Astrocyte (in vitro differentiated cells and primary cell): ENCODE measurements around the gene URGCP. TPM values are rescaled to one million over a fixed set of nuclear protein-coding genes. Genes with fewer than 3 reads are reported as not detected.
A peak's percentile ranks its signal among the peaks of the same experiment; 100 is the strongest.

Experiments
- DNase-seq: peaks from one replicate; pipeline ENCODE4 v3.0.0-alpha.2; 2010; ENCODE audit warnings: low read depth
- FAIRE-seq: peaks from 2 replicates; lab custom pipeline; 2011; peaks lifted over from hg19 to GRCh38; lab: Jason Lieb, UNC
- H2AFZ ChIP-seq: 2 replicates; pipeline ENCODE4 v1.6.0; 2012; ENCODE audit warnings: low read depth, low read length, inconsistent platforms
- H3K27ac ChIP-seq: 2 replicates; pipeline ENCODE4 v1.5.1; 2011; ENCODE audit warnings: low read depth, low read length, inconsistent platforms
- H3K27me3 ChIP-seq: 2 replicates; pipeline ENCODE4 v1.6.0; 2011; ENCODE audit warnings: low read length, inconsistent platforms; ENCODE audit not compliant: insufficient read depth
- H3K36me3 ChIP-seq: 2 replicates; pipeline ENCODE4 v1.5.1; 2011; ENCODE audit warnings: low read length, inconsistent platforms; ENCODE audit not compliant: insufficient read depth
- H3K4me1 ChIP-seq: 2 replicates; pipeline ENCODE4 v1.5.1; 2011; ENCODE audit warnings: low read length, inconsistent platforms; ENCODE audit not compliant: insufficient read depth
- H3K4me2 ChIP-seq: 2 replicates; pipeline ENCODE4 v1.6.0; 2012; ENCODE audit warnings: low read length, inconsistent platforms
- H3K4me3 ChIP-seq: 2 replicates; pipeline ENCODE4 v1.5.1; 2011; ENCODE audit warnings: low read depth, mild to moderate bottlenecking, low read length, inconsistent platforms; ENCODE audit not compliant: insufficient read depth
- H3K79me2 ChIP-seq: 2 replicates; pipeline ENCODE4 v1.6.0; 2012; ENCODE audit warnings: mild to moderate bottlenecking, low read length, inconsistent platforms; ENCODE audit not compliant: insufficient read depth
- H3K9ac ChIP-seq: 2 replicates; pipeline ENCODE4 v1.6.0; 2012; ENCODE audit warnings: mild to moderate bottlenecking, low read length, inconsistent platforms
- H3K9me3 ChIP-seq: 2 replicates; pipeline ENCODE4 v1.5.1; 2012; ENCODE audit warnings: low read depth, mild to moderate bottlenecking, low read length, inconsistent platforms; ENCODE audit not compliant: insufficient read depth
- H4K20me1 ChIP-seq: 2 replicates; pipeline ENCODE4 v1.6.0; 2012; ENCODE audit warnings: low read length, inconsistent platforms; ENCODE audit not compliant: insufficient read depth
- H3K27ac Mint-ChIP-seq: one replicate; pipeline ENCODE4 v1.8.0; 2021; ENCODE audit warnings: mild to moderate bottlenecking, mixed read lengths; ENCODE audit not compliant: unreplicated experiment
- H3K27me3 Mint-ChIP-seq: one replicate; pipeline ENCODE4 v1.8.0; 2021; ENCODE audit warnings: low read depth, mixed read lengths; ENCODE audit not compliant: unreplicated experiment
- H3K36me3 Mint-ChIP-seq: one replicate; pipeline ENCODE4 v1.8.0; 2021; ENCODE audit warnings: low read depth, mixed read lengths; ENCODE audit not compliant: unreplicated experiment
- H3K4me1 Mint-ChIP-seq: one replicate; pipeline ENCODE4 v1.8.0; 2021; ENCODE audit warnings: low read depth, mixed read lengths; ENCODE audit not compliant: unreplicated experiment
- H3K4me3 Mint-ChIP-seq: one replicate; pipeline ENCODE4 v1.8.0; 2021; ENCODE audit warnings: mild to moderate bottlenecking, moderate library complexity, mixed read lengths; ENCODE audit not compliant: unreplicated experiment
- H3K9me3 Mint-ChIP-seq: one replicate; pipeline ENCODE4 v1.8.0; 2021; ENCODE audit warnings: mild to moderate bottlenecking, mixed read lengths; ENCODE audit not compliant: unreplicated experiment
- EZH2 ChIP-seq: IDR thresholded peaks from 2 replicates; pipeline ENCODE4 v1.6.1; 2012; ENCODE audit warnings: mild to moderate bottlenecking, low read length, inconsistent platforms; ENCODE audit not compliant: insufficient read depth
- total RNA-seq: library from RNA; stranded (reverse); gene quantifications from 2 replicates; pipeline ENCODE4 v1.2.1, GENCODE V29; 2021
- TF ChIP-seq, protein P1 (sequence below): IDR thresholded peaks from 2 replicates; pipeline ENCODE4 v1.5.1; 2011; ENCODE audit warnings: low read depth, mild to moderate bottlenecking, inconsistent platforms, low read length, moderate library complexity; ENCODE audit not compliant: insufficient read depth

URGCP gene
- total RNA-seq, 1 donor from 2014 or later, result 23.0 TPM

DNA sequence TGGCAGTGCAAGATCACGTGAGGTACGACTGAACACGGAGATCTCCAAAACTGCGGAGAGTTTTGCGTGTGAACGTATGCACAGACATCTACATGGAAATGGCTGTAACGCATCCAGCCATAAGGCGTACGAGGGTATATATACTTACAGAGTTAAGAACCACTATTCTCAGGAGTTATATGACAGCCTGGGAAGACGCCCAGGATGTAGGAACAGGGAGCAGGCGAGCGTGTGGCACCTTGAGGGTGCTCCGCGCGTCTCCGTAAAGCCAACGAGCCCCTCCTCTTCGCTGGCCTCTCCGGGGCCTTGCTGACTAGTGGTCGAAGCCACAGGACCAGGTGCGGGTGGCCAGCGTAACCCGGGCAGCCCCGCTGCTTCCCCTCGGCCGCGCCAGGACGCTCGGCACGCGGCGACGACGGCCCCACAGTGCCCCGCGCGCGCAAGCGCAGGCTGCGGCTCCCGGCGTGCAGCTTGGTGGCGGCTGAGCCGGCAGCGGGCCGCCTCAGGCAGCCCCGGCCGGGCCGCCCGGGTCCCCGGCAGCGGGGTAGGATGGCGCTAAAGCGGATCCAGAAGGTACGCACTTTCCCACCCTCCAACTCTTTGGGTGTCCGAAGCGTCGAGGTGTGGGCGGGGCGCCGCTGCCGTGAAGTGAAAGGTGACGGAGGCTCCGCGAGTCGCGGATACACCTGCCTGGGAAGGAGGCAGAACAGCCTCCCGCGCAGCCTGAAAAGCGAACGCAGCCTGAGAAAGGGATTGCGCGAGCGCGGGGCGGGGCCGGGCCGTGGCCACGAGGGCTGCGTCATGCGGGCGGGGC is 19.8 kb upstream of the URGCP start, which contains the start of gene UBE2D4:
TSS of gene UBE2D4 (plus strand) at position 453 of the 814 bp plus-strand sequence. CDS start at position 550, 97 bp downstream.
- Mint-ChIP-seq H3K27ac (no peak within 1 kb of the TSS), H3K27me3 (no peaks in the 10 kb centered on the region), H3K9me3 (no peaks in the 10 kb centered on the region), H3K4me1 (no peaks in the 10 kb centered on the region), H3K36me3 (no peaks in the 10 kb centered on the region), H3K4me3 (peak within 1 kb of the TSS; percentile 83)
- no peak for TF ChIP-seq EZH2
- TF ChIP-seq, protein P1, sequence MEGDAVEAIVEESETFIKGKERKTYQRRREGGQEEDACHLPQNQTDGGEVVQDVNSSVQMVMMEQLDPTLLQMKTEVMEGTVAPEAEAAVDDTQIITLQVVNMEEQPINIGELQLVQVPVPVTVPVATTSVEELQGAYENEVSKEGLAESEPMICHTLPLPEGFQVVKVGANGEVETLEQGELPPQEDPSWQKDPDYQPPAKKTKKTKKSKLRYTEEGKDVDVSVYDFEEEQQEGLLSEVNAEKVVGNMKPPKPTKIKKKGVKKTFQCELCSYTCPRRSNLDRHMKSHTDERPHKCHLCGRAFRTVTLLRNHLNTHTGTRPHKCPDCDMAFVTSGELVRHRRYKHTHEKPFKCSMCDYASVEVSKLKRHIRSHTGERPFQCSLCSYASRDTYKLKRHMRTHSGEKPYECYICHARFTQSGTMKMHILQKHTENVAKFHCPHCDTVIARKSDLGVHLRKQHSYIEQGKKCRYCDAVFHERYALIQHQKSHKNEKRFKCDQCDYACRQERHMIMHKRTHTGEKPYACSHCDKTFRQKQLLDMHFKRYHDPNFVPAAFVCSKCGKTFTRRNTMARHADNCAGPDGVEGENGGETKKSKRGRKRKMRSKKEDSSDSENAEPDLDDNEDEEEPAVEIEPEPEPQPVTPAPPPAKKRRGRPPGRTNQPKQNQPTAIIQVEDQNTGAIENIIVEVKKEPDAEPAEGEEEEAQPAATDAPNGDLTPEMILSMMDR, result no peak
- Histone ChIP-seq H3K4me1 (no peaks in the 10 kb centered on the region), H3K9me3 (no peaks in the 10 kb centered on the region), H2AFZ (peak within 1 kb of the TSS; percentile 99), H3K36me3 (no peaks in the 10 kb centered on the region), H3K27ac (peak within 1 kb of the TSS; percentile 69), H3K27me3 (no peaks in the 10 kb centered on the region), H3K4me2 (peak within 1 kb of the TSS; percentile 98), H3K79me2 (no peaks in the 10 kb centered on the region), H4K20me1 (no peaks in the 10 kb centered on the region), H3K4me3 (peak within 1 kb of the TSS; percentile 71), H3K9ac (peak within 1 kb of the TSS; percentile 75)
- FAIRE-seq (no peak), DNase-seq (peak; percentile 51)

DNA sequence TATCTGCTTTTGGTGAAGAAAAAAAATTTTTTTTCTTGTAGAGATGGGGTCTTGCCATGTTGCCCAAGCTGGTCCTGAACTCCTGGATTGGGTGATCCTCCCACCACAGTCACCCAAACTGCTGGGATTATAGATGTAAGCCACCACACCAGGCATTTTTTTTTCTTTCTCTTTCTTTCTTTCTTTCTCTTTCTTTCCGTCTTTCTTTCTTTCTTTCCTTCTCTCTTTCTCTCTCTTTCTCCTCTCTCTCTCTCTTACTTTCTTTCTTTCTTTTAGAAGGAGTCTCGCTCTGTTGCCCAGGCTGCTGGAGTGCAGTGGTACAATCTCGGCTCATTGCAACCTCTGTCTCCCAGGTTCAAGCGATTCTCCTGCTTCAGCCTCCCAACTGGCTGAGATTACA is 16.3 kb upstream of the URGCP start:
- DNase-seq (no peak), FAIRE-seq (no peak)
- H3K4me1 Mint-ChIP-seq, result no peaks in the 10 kb centered on the region
- Histone ChIP-seq H3K4me3 (no peak overlapping the region), H4K20me1 (no peaks in the 10 kb centered on the region), H3K4me2 (no peak overlapping the region), H3K9me3 (no peaks in the 10 kb centered on the region), H3K79me2 (no peaks in the 10 kb centered on the region), H3K27ac (no peak overlapping the region), H2AFZ (no peak overlapping the region), H3K36me3 (no peaks in the 10 kb centered on the region), H3K27me3 (no peaks in the 10 kb centered on the region), H3K4me1 (no peaks in the 10 kb centered on the region), H3K9ac (no peak overlapping the region)
- H3K4me3 Mint-ChIP-seq, result no peak overlapping the region
- H3K9me3 Mint-ChIP-seq, result no peaks in the 10 kb centered on the region
- H3K27me3 Mint-ChIP-seq, result no peaks in the 10 kb centered on the region
- peaks cover 10% of the 10 kb centered on the region for H3K36me3 Mint-ChIP-seq
- no peak for TF ChIP-seq EZH2
- TF ChIP-seq, protein P1, result no peak
- H3K27ac Mint-ChIP-seq, result no peak overlapping the region

DNA sequence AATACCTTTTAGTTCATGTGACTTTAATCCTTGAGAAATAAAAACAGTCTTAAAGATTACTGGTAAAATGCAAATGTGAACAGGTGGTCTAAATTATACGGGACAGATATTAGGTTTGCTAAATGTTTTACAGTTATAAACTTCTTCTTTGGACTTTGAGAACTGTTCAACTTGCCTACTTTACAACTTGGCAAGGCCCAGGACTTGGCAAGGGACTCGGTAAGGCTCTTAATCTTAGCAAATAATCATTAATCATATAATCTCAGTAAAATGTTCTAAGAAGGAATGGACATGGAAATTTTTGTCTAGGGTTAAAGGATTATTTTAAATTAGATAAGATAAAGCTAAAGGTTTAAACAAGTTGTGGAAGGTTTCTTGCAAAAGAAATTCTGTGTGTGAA is 15.0 kb upstream of the URGCP start:
- no peak overlapping the region for H3K27ac ChIP-seq
- Mint-ChIP-seq H3K27me3 (no peaks in the 10 kb centered on the region), H3K27ac (no peak overlapping the region), H3K4me3 (no peak overlapping the region), H3K36me3 (peaks cover 10% of the 10 kb centered on the region), H3K9me3 (peaks cover 2% of the 10 kb centered on the region), H3K4me1 (no peaks in the 10 kb centered on the region)
- H3K9ac ChIP-seq, result no peak overlapping the region
- no peak overlapping the region for H3K4me2 ChIP-seq
- H3K36me3 ChIP-seq, result no peaks in the 10 kb centered on the region
- H3K4me3 ChIP-seq, result no peak overlapping the region
- no peak for FAIRE-seq
- no peak overlapping the region for H2AFZ ChIP-seq
- TF ChIP-seq EZH2, result no peak
- TF ChIP-seq, protein P1, result no peak
- DNase-seq, result no peak
- no peaks in the 10 kb centered on the region for H3K79me2 ChIP-seq
- H3K9me3 ChIP-seq, result no peaks in the 10 kb centered on the region
- no peaks in the 10 kb centered on the region for H3K4me1 ChIP-seq
- no peaks in the 10 kb centered on the region for H3K27me3 ChIP-seq
- no peaks in the 10 kb centered on the region for H4K20me1 ChIP-seq
